Thymus (tissue), 11 donors: ENCODE data around the gene ZBTB7A. TPM values are rescaled to one million over a fixed set of nuclear protein-coding genes. Genes with fewer than 3 reads are reported as not detected.

Source experiments
- DNase-seq, 9 donors: peaks; one replicate each; pipeline ENCODE4 v3.0.0-alpha.2; 2013; ENCODE audit warnings: low spot score in 9 of 9, low read depth in 6 of 9, missing footprints in 1 of 9
- H3K27ac ChIP-seq, 2 donors: one replicate each; pipeline ENCODE4 v1.5.1; 2013; ENCODE audit warnings: control low read depth in 1 of 2, low read depth in 1 of 2, low read length in 1 of 2, mild to moderate bottlenecking in 1 of 2, moderate library complexity in 1 of 2
- H3K27me3 ChIP-seq, 2 donors: one replicate each; pipeline ENCODE4 v1.5.1; 2013; ENCODE audit warnings: low read length in 1 of 2; ENCODE audit not compliant: control insufficient read depth in 2 of 2, insufficient read depth in 1 of 2
- H3K36me3 ChIP-seq, 2 donors: one replicate each; pipeline ENCODE4 v1.5.1; 2013; ENCODE audit warnings: low read length in 1 of 2, mild to moderate bottlenecking in 1 of 2, moderate library complexity in 1 of 2; ENCODE audit not compliant: control insufficient read depth in 2 of 2, insufficient read depth in 2 of 2
- H3K4me1 ChIP-seq, 2 donors: one replicate each; pipeline ENCODE4 v1.5.1; 2013; ENCODE audit warnings: low read length in 2 of 2; ENCODE audit not compliant: control insufficient read depth in 2 of 2, insufficient read depth in 2 of 2
- H3K4me3 ChIP-seq, 2 donors: one replicate each; pipeline ENCODE4 v1.5.1; 2013; ENCODE audit warnings: low read length in 2 of 2, control low read depth in 1 of 2, mild to moderate bottlenecking in 1 of 2
- H3K9me3 ChIP-seq, 2 donors: one replicate each; pipeline ENCODE4 v1.5.1; 2013; ENCODE audit warnings: low read length in 1 of 2, mild to moderate bottlenecking in 1 of 2; ENCODE audit not compliant: control insufficient read depth in 2 of 2, insufficient read depth in 1 of 2
- whole genome bisulfite sequencing: extraction: QIAGEN DNeasy Blood & Tissue Kit; methylation state at CpG from one replicate; pipeline ENCODE4 v1.1.7; 2013; 5-methylcytosine and 5-hydroxymethylcytosine counted together
- polyA plus RNA-seq: library from polyadenylated mRNA; stranded (reverse); fragments of 200-250 nt; gene quantifications from one replicate; pipeline ENCODE4 v1.2.3, GENCODE V29; 2013
- total RNA-seq: library from RNA; stranded (reverse); fragments of 120-200 nt; gene quantifications from one replicate; pipeline ENCODE4 v1.2.4, GENCODE V29; 2013
- donor health status: healthy.

Gene ZBTB7A
- total and polyA plus RNA-seq, 2 donors, result 5.1 to 9.4 TPM

GRCh38 chr19:4037301-4037949 is 29.3 kb downstream of the ZBTB7A start:
- Histone ChIP-seq H3K36me3 (peaks cover 46 to 71% of the 10 kb centered on the region in 2 donors), H3K9me3 (peaks cover 2 to 5% of the 10 kb centered on the region in 2 donors), H3K27me3 (no peaks in the 10 kb centered on the region), H3K4me3 (no peak overlapping the region), H3K4me1 (no peaks in the 10 kb centered on the region), H3K27ac (no peak overlapping the region)
- DNase-seq, result no peak
- 97% methylated on average over 54 of the region's 54 CpGs for WGBS

GRCh38 chr19:4036576-4037300 is 30.0 kb downstream of the ZBTB7A start:
- no peaks in the 10 kb centered on the region for H3K4me1 ChIP-seq
- WGBS, result 97% methylated on average over 25 of the region's 25 CpGs
- H3K36me3 ChIP-seq, result peaks cover 46 to 73% of the 10 kb centered on the region in 2 donors
- H3K27ac ChIP-seq, result no peak overlapping the region
- H3K27me3 ChIP-seq, result no peaks in the 10 kb centered on the region
- H3K9me3 ChIP-seq, result peaks cover 2 to 5% of the 10 kb centered on the region in 2 donors
- DNase-seq, result no peak
- no peak overlapping the region for H3K4me3 ChIP-seq

- Histone ChIP-seq H3K9me3 (peaks cover 2 to 5% of the 10 kb centered on the region in 2 donors), H3K36me3 (peaks cover 52 to 83% of the 10 kb centered on the region in 2 donors), H3K27me3 (no peaks in the 10 kb centered on the region), H3K4me3 (no peak overlapping the region), H3K4me1 (no peaks in the 10 kb centered on the region), H3K27ac (no peak overlapping the region)
- WGBS, result 89% methylated on average over 10 of the region's 10 CpGs
- DNase-seq, result no peak
Measured at GRCh38 chr19:4035582-4035981, 31.1 kb downstream of the ZBTB7A start.

- no peak for DNase-seq
- Histone ChIP-seq H3K4me1 (no peaks in the 10 kb centered on the region), H3K27me3 (no peaks in the 10 kb centered on the region), H3K9me3 (peaks cover 2 to 5% of the 10 kb centered on the region in 2 donors), H3K36me3 (peaks cover 50 to 80% of the 10 kb centered on the region in 2 donors), H3K4me3 (no peak overlapping the region), H3K27ac (no peak overlapping the region)
- 97% methylated on average over 19 of the region's 19 CpGs for WGBS
Measured at GRCh38 chr19:4035018-4035566, 31.6 kb downstream of the ZBTB7A start.

GRCh38 chr19:4034048-4035017 is 32.4 kb downstream of the ZBTB7A start:
- 96% methylated on average over 34 of the region's 34 CpGs for WGBS
- H3K4me3 ChIP-seq, result no peak overlapping the region
- no peaks in the 10 kb centered on the region for H3K4me1 ChIP-seq
- no peak for DNase-seq
- peaks cover 52 to 82% of the 10 kb centered on the region in 2 donors for H3K36me3 ChIP-seq
- no peak overlapping the region for H3K27ac ChIP-seq
- peaks cover 2 to 5% of the 10 kb centered on the region in 2 donors for H3K9me3 ChIP-seq
- H3K27me3 ChIP-seq, result no peaks in the 10 kb centered on the region

- peaks cover 2 to 5% of the 10 kb centered on the region in 2 donors for H3K9me3 ChIP-seq
- peaks cover 53 to 85% of the 10 kb centered on the region in 2 donors for H3K36me3 ChIP-seq
- WGBS, result 94% methylated on average over 63 of the region's 63 CpGs
- DNase-seq, result no peak
- H3K27ac ChIP-seq, result no peak overlapping the region
- H3K4me3 ChIP-seq, result no peak overlapping the region
- H3K4me1 ChIP-seq, result no peaks in the 10 kb centered on the region
- H3K27me3 ChIP-seq, result no peaks in the 10 kb centered on the region
Measured at GRCh38 chr19:4033028-4033956, 33.4 kb downstream of the ZBTB7A start.

- DNase-seq, result no peak
- peaks cover 48 to 88% of the 10 kb centered on the region in 2 donors for H3K36me3 ChIP-seq
- H3K4me1 ChIP-seq, result no peaks in the 10 kb centered on the region
- H3K27ac ChIP-seq, result no peak overlapping the region
- 95% methylated on average over 16 of the region's 16 CpGs for WGBS
- no peaks in the 10 kb centered on the region for H3K27me3 ChIP-seq
- no peak overlapping the region for H3K4me3 ChIP-seq
- H3K9me3 ChIP-seq, result peaks cover 2 to 5% of the 10 kb centered on the region in 2 donors
Measured at GRCh38 chr19:4032436-4032835, 34.3 kb downstream of the ZBTB7A start.

GRCh38 chr19:4031420-4031819 is 35.3 kb downstream of the ZBTB7A start:
- 97% methylated on average over 11 of the region's 11 CpGs for WGBS
- no peak for DNase-seq
- Histone ChIP-seq H3K27me3 (no peaks in the 10 kb centered on the region), H3K4me1 (no peaks in the 10 kb centered on the region), H3K27ac (no peak overlapping the region), H3K36me3 (peaks cover 42 to 82% of the 10 kb centered on the region in 2 donors), H3K4me3 (no peak overlapping the region), H3K9me3 (peaks cover 2 to 5% of the 10 kb centered on the region in 2 donors)
